Measurements from ENCODE around the gene TRIO. TPM values are rescaled to one million over a fixed set of nuclear protein-coding genes. Genes with fewer than 3 reads are reported as not detected.

Gene TRIO
- polyA plus RNA-seq, 1 of the 3 experiments (the other 2 are of a cell fraction), result 229 TPM

- H3K27me3 ChIP-seq (ENCODE audit: insufficient read depth), result no peaks in the 10 kb centered on the region
- no peak for DNase-seq
- peaks cover 4 to 8% of the 10 kb centered on the region in 2 experiments; a peak in 2 of 4 replicates for H3K4me1 ChIP-seq (ENCODE audit: control insufficient read depth in 1 of 2, insufficient read depth in 2 of 2, low read depth in 1 of 2, low read length in 1 of 2)
- 58% methylated on average over 7 of the region's 7 CpGs for WGBS (ENCODE audit: low lambda C conversion rate)
- no peaks in the 10 kb centered on the region for H3K9me3 ChIP-seq
- TF ChIP-seq YY1 (IDR thresholded peaks at IDR 0.05; ENCODE audit: low read depth) (no peak), GABPA (IDR thresholded peaks at IDR 0.05; ENCODE audit: low read depth) (no peak), PBX3 (IDR thresholded peaks at IDR 0.05) (peak; percentile 70), MAX (IDR thresholded peaks at IDR 0.05; ENCODE audit: low read depth) (peak; percentile 92), EZH2phosphoT487 (IDR thresholded peaks at IDR 0.05; ENCODE audit: borderline replicate concordance, low read depth) (no peak), NRF1 (IDR thresholded peaks at IDR 0.05; ENCODE audit: low read depth, low read length) (no peak), RCOR1 (IDR thresholded peaks at IDR 0.05; ENCODE audit: low read length) (no peak), MEF2A (IDR thresholded peaks at IDR 0.05; ENCODE audit: borderline replicate concordance, low read depth) (no peak), JUND (IDR thresholded peaks at IDR 0.05) (peak; percentile 53; the same call in 1 of the 2 replicates), TAF1 (IDR thresholded peaks at IDR 0.05; ENCODE audit: borderline replicate concordance, low read depth, low read length) (no peak), FOSL2 (IDR thresholded peaks at IDR 0.05; ENCODE audit: borderline replicate concordance, low read depth) (peak; percentile 70; the same call in 1 of the 2 replicates), MXI1 (IDR thresholded peaks at IDR 0.05; ENCODE audit: low read depth, low read length) (no peak), RXRA (IDR thresholded peaks at IDR 0.05; ENCODE audit: borderline replicate concordance, low read depth) (no peak), GATA2 (CRISPR knock-in tag; IDR thresholded peaks at IDR 0.05) (no peak), ZBTB33 (IDR thresholded peaks at IDR 0.05; ENCODE audit: borderline replicate concordance, low read depth) (no peak), SIN3A (IDR thresholded peaks at IDR 0.05; ENCODE audit: borderline replicate concordance, low read depth, low read length) (no peak), USF1 (IDR thresholded peaks at IDR 0.05; ENCODE audit: borderline replicate concordance, low read depth) (peak; percentile 80), TCF12 (IDR thresholded peaks at IDR 0.05) (peak; percentile 36; the same call in 1 of the 2 replicates), NFIC (IDR thresholded peaks at IDR 0.05; ENCODE audit: borderline replicate concordance) (no peak), POLR2AphosphoS5 (IDR thresholded peaks at IDR 0.05; ENCODE audit: low read depth, low read length) (peak; percentile 15; the same call in 1 of the 2 replicates), FOXM1 (IDR thresholded peaks at IDR 0.05; ENCODE audit: low read depth) (no peak)
- TF ChIP-seq, protein P1, sequence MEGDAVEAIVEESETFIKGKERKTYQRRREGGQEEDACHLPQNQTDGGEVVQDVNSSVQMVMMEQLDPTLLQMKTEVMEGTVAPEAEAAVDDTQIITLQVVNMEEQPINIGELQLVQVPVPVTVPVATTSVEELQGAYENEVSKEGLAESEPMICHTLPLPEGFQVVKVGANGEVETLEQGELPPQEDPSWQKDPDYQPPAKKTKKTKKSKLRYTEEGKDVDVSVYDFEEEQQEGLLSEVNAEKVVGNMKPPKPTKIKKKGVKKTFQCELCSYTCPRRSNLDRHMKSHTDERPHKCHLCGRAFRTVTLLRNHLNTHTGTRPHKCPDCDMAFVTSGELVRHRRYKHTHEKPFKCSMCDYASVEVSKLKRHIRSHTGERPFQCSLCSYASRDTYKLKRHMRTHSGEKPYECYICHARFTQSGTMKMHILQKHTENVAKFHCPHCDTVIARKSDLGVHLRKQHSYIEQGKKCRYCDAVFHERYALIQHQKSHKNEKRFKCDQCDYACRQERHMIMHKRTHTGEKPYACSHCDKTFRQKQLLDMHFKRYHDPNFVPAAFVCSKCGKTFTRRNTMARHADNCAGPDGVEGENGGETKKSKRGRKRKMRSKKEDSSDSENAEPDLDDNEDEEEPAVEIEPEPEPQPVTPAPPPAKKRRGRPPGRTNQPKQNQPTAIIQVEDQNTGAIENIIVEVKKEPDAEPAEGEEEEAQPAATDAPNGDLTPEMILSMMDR (IDR thresholded peaks at IDR 0.05), result no peak
- TF ChIP-seq, protein P2, sequence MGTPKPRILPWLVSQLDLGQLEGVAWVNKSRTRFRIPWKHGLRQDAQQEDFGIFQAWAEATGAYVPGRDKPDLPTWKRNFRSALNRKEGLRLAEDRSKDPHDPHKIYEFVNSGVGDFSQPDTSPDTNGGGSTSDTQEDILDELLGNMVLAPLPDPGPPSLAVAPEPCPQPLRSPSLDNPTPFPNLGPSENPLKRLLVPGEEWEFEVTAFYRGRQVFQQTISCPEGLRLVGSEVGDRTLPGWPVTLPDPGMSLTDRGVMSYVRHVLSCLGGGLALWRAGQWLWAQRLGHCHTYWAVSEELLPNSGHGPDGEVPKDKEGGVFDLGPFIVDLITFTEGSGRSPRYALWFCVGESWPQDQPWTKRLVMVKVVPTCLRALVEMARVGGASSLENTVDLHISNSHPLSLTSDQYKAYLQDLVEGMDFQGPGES (IDR thresholded peaks at IDR 0.05; ENCODE audit: low read depth, low read length), result no peak
- no peaks in the 10 kb centered on the region for H3K9me2 ChIP-seq
- ChIA-PET CTCF (no interaction called here), POLR2A (no interaction called here)
- H3K79me2 ChIP-seq (ENCODE audit: insufficient read depth), result peaks cover 95% of the 10 kb centered on the region
- H3F3A ChIP-seq (replicated peaks; ENCODE audit: insufficient read depth), result peaks cover 38% of the 10 kb centered on the region
- H3K4me3 ChIP-seq (ENCODE audit: low read depth in 2 of 2, low read length in 1 of 2), result no peak overlapping the region
- no peak overlapping the region for H3K9ac ChIP-seq
- H3K36me3 ChIP-seq (replicated peaks in 1 of 2; ENCODE audit: control insufficient read depth in 1 of 2, insufficient read depth in 2 of 2, low read length in 1 of 2), result peaks cover 43 to 53% of the 10 kb centered on the region in 2 experiments
- peak overlapping the region; percentile 22 to 34; a peak in 2 of 4 replicates for H3K27ac ChIP-seq (ENCODE audit: low read depth in 2 of 2, low read length in 1 of 2)
- peaks cover 55% of the 10 kb centered on the region for H4K20me1 ChIP-seq (ENCODE audit: insufficient read depth)
- no peak overlapping the region for H2AFZ ChIP-seq (ENCODE audit: low read depth)
- H3K4me2 ChIP-seq, result 0 out of 2 replicates have a peak overlapping the region, but pooled peaks have one; percentile 6
Observed at GRCh38 chr5:14305045-14305444, 161.9 kb downstream of the TRIO start.
